Measurements from ENCODE around the gene SIPA1L2.
"Not testable (repeated sequence)": the region's sequence is repeated elsewhere in the genome, so short reads cannot be mapped to it uniquely, and the experiment has no call there.

The SIPA1L2 gene

GRCh38 chr1:232613752-232614381 is 16.1 kb downstream of the SIPA1L2 start:
- no peak for DNase-seq (ENCODE audit: low spot score)

GRCh38 chr1:232612836-232613235 is 17.1 kb downstream of the SIPA1L2 start:
- DNase-seq (ENCODE audit: low spot score) = not testable (repeated sequence)

GRCh38 chr1:232611834-232612233 is 18.1 kb downstream of the SIPA1L2 start:
- DNase-seq (ENCODE audit: low spot score) = no peak

GRCh38 chr1:232610902-232611745 is 18.8 kb downstream of the SIPA1L2 start:
- not testable (repeated sequence) for DNase-seq (ENCODE audit: low spot score)

GRCh38 chr1:232610192-232610901 is 19.6 kb downstream of the SIPA1L2 start:
- DNase-seq (ENCODE audit: low spot score) = no peak

- no peak for DNase-seq (ENCODE audit: low spot score)
These were observed 21.5 kb downstream of the SIPA1L2 start for GRCh38 chr1:232608427-232608826.

GRCh38 chr1:232602622-232603021 is 27.3 kb downstream of the SIPA1L2 start:
- DNase-seq (ENCODE audit: low spot score) = no peak

- no peak for DNase-seq (ENCODE audit: low spot score)
These were observed 29.3 kb downstream of the SIPA1L2 start for GRCh38 chr1:232600424-232601258.

- DNase-seq (ENCODE audit: low spot score) = no peak
These were observed 30.5 kb downstream of the SIPA1L2 start for GRCh38 chr1:232599178-232600041.

- no peak for DNase-seq (ENCODE audit: low spot score)
These were observed 31.1 kb downstream of the SIPA1L2 start for GRCh38 chr1:232598837-232599177.

GRCh38 chr1:232598133-232598532 is 31.8 kb downstream of the SIPA1L2 start:
- no peak for DNase-seq (ENCODE audit: low spot score)

- DNase-seq (ENCODE audit: low spot score) = no peak
These were observed 32.2 kb downstream of the SIPA1L2 start for GRCh38 chr1:232597721-232598120.

GRCh38 chr1:232596666-232597303 is 33.1 kb downstream of the SIPA1L2 start:
- no peak for DNase-seq (ENCODE audit: low spot score)

- DNase-seq (ENCODE audit: low spot score) = no peak
These were observed 34.9 kb downstream of the SIPA1L2 start for GRCh38 chr1:232594768-232595698.

GRCh38 chr1:232593717-232594502 is 36.0 kb downstream of the SIPA1L2 start:
- no peak for DNase-seq (ENCODE audit: low spot score)

GRCh38 chr1:232591344-232591743 is 38.6 kb downstream of the SIPA1L2 start:
- no peak for DNase-seq (ENCODE audit: low spot score)

- no peak for DNase-seq (ENCODE audit: low spot score)
These were observed 39.2 kb downstream of the SIPA1L2 start for GRCh38 chr1:232590744-232591082.

- no peak for DNase-seq (ENCODE audit: low spot score)
These were observed 39.9 kb downstream of the SIPA1L2 start for GRCh38 chr1:232589812-232590743.
